Measurements from ENCODE around the gene CTRL.
"Not testable (repeated sequence)": the region's sequence is repeated elsewhere in the genome, so short reads cannot be mapped to it uniquely, and the experiment has no call there.

CTRL gene

GRCh38 chr16:67923414-67924116, 8.1 kb downstream of the CTRL start:
- DNase-seq (ENCODE audit: low read depth), result no peak

DNA sequence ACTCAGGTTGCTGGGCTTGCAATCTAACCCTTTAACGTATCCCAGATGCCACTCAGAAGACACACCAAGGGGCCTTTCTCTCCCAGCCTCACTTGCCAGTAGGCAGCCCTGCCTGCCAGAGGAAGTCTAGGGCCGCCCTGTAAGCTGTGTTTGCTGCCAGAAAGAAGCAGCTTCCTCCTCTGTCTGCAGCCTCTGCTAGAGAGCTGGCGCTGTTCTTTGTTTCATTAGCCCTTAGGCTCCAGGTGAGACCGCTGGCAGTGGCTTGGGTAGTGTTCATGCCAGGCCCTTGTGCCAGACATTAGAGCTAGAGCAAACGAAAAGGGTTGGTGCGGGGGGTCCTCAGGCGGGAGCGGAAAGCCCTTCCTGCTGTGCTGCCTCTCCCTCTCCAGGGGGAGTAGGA, 8.9 kb downstream of the CTRL start:
- DNase-seq (ENCODE audit: low read depth), result no peak

- no peak for DNase-seq (ENCODE audit: low read depth)
Observed at GRCh38 chr16:67922221-67922620, 9.4 kb downstream of the CTRL start.

GRCh38 chr16:67919622-67920221, 11.9 kb downstream of the CTRL start:
- DNase-seq (ENCODE audit: low read depth), result no peak

- DNase-seq (ENCODE audit: low read depth), result peak; percentile 43
Observed at GRCh38 chr16:67917852-67918236, 13.8 kb downstream of the CTRL start.

- no peak for DNase-seq (ENCODE audit: low read depth)
Observed at GRCh38 chr16:67917140-67917851, 14.4 kb downstream of the CTRL start.

DNA sequence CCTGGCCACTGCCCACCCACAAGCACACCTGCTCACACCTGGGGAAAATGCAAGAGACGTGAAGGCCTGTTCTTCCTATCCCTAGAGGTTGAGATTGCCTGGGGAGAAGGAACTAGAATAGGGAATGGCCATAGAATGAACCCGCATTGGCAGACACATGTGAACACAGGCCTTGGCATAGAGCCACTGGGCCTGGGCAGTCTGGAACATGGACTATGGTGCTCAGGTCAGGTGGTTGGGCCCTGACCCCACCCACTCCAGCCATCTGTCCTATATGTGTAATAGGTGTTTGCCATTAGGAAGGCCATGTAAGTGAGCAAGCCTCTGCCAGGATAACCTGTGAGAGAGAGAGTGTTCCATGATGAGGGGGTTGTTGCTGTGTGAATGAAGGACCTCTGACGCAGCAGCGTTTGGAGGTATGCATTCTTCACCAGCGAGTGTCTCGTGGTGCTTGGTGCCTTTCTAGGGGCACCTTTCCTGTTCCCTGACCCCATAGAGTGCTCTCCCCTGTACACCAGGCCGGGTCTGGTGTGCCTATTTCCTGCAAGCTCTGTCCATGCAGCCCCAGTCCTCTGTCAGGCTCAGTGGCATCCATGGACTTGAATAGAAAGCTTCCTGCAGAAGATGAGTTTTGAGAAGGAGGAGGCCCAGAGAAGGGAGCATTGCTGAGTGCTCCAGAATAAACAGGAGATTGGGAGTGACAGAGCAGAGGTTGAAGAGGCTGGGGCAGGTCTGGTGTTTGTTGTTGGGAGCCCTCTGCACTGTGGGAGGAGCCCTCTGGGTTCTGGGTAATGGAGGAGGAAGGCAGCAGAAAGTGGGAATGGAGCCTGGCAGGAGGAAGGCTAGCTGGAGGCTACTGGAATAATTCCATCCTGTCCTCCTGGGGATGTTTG, 15.6 kb downstream of the CTRL start:
- no peak for DNase-seq (ENCODE audit: low read depth)

- DNase-seq (ENCODE audit: low read depth), result not testable (repeated sequence)
Observed at GRCh38 chr16:67915496-67915769, 16.2 kb downstream of the CTRL start.

DNA sequence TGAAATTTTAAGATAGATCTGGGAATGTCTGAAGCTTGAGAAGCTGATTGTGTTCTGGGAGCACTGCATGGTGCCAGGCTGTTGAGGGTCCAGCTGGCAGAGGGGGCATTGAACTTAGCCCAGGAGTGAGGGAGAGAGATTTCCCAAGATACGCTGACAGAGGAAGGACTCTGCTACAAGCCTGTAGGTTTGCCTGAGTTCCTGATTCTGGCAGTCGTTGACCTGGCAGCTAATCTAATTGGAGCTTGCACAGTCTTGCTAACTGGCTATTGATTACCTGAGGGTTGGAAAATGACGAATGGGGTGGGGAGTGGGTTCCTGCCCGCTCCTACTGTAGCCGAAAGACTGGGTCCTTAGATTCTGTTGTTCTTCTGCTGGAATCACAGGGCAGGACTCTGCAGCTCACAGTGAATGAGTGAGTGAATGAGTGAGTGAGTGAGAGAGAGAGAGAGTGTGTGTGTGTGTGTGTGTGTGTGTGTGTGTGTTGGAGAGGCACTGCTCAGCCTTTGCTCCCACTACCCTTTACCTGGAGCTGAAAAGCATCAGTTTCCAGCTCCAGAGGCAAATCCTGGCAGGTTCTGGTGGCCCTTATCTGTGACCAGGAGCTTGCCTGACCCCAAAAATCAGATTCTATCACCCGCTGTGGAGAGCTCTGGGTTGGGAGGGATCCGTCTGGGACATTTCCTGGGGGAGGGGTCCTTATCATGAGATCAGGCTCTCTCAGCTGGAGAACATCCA, 16.7 kb downstream of the CTRL start:
- DNase-seq (ENCODE audit: low read depth), result no peak

DNA sequence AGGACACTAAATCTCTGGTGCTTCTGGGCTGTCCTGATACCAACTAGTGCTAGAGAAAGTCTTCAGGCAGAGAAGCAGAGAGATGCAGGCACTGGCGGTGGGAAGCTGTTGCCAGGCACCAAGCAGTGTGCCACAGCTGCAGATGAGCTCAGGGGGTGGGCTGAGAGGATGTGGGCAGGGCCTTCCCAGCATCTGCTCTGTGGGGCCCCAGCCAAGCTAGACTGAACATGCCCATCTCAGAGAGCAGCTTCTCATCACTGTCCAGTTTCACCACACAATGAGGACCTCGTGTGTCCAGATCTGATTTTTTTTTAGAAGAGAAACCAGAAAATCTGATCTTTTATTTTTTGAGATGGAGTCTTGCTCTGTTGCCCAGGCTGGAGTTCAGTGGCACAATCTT, 21.5 kb downstream of the CTRL start:
- DNase-seq (ENCODE audit: low read depth), result no peak

DNA sequence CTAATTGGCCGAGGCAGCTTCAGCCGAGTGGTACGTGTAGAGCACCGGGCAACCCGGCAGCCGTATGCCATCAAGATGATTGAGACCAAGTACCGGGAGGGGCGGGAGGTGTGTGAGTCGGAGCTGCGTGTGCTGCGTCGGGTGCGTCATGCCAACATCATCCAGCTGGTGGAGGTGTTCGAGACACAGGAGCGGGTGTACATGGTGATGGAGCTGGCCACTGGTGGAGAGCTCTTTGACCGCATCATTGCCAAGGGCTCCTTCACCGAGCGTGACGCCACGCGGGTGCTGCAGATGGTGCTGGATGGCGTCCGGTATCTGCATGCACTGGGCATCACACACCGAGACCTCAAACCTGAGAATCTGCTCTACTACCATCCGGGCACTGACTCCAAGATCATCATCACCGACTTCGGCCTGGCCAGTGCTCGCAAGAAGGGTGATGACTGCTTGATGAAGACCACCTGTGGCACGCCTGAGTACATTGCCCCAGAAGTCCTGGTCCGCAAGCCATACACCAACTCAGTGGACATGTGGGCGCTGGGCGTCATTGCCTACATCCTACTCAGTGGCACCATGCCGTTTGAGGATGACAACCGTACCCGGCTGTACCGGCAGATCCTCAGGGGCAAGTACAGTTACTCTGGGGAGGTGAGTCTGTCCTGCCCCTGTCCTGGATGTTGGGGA, 22.5 kb downstream of the CTRL start:
- no peak for DNase-seq (ENCODE audit: low read depth)

DNA sequence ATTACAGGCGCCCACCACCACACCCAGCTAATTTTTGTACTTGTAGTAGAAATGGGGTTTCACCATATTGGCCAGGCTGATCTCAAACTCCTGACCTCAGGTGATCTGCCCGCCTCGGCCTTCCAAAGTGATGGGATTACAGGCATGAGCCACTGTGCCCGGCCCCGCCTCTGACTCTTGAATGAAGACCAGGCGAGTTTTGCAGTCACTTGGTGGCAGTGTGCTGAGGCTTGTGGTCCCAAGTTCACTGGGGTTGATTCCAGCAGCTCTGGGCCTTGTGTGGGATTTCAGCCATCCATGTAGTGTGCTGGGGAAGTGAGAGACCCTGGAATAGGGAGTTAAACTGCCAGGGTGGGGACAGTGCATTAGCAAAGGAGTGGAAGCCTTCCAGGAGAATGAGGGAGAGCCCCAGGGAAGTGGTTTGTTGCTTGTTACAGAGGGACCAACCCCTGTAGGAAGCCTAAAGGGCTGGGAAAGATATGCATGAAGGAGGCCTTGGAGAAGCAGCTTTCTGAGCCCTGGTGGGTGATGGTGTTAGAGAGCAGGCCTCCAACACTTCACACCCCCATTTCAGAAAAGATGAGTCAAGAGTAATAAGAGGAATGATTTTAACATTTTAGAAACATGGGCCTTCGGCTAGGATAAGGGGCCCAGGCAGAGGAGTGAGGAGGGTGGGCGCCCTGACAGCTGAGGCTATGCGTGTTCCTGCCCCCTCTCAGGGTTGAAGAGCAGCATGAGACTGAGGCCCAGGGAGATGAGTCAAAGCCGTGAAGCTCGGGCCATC, 24.1 kb downstream of the CTRL start:
- no peak for DNase-seq (ENCODE audit: low read depth)

DNA sequence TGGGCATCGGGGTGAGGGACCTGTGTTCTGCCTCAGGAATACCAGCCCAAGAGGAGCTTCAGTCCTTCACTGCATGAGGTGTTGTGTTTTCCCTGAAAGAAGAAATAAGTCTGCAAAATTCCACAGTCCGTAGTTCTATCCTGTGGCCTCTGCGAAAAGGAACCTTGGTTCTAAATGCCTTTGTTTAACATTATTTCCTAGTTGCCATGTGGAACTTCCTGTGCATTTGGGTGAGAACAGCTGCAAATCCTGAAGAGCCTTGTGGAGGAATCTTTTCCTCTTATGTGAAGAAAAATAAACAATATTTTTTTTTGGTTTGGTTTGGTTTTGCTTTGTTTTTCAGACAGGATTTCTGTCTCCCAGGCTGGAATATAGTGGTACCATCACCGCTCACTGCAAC, 28.8 kb downstream of the CTRL start:
- no peak for DNase-seq (ENCODE audit: low read depth)

GRCh38 chr16:67901734-67902133, 29.9 kb downstream of the CTRL start:
- DNase-seq (ENCODE audit: low read depth), result no peak

GRCh38 chr16:67897231-67897630, 34.4 kb downstream of the CTRL start:
- no peak for DNase-seq (ENCODE audit: low read depth)

- no peak for DNase-seq (ENCODE audit: low read depth)
Observed at GRCh38 chr16:67893743-67894399, 37.8 kb downstream of the CTRL start.

DNA sequence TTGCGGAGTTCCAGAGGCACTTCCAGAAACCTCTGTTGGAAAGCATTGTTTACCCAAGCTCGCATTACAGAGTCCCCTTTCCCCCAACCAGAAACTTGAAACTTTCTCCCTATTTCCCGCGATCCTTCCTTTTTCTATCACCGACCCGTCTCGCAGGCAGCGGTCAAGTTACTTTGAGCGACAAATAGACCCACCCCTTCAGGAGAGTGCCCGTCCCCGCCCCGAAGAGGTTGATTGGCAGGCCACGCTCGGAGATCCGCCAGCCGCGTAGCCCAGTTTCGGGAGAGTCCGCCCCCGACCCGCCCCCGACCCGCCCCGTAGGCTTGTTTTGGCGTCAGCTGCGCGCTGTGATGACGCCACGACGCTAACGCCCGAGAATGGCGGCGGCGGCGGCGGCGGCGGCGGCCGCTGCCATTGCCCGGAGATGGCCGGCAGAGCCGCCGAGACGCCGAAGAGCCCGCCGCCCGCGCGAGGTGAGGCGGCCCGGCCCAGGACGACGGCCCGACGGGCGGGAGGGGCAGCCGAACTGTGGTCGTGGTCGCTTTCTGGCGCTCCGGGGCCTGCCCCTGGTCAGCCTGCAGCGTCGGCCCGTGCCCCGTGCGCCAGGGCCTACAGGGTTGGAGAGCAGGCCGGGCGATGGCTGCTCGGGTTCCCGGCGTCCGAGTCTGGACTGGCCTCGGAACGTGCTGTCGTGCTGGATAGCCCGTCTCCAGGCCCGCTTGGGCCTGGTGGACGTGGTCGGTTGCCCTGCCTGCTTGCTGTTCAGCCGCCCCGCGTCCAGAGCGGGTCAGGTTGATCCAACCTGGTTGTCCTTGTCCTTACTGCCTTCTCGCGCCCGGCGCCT, 38.5 kb downstream of the CTRL start, which contains the start of gene PSKH1:
PSKH1 (plus strand) TSS at position 356 of the 844 bp plus-strand sequence. CDS start 15,496 bp downstream, outside the sequence.
- DNase-seq (ENCODE audit: low read depth), result peak; percentile 90

GRCh38 chr16:67892375-67892774, 39.3 kb downstream of the CTRL start:
- DNase-seq (ENCODE audit: low read depth), result no peak

DNA sequence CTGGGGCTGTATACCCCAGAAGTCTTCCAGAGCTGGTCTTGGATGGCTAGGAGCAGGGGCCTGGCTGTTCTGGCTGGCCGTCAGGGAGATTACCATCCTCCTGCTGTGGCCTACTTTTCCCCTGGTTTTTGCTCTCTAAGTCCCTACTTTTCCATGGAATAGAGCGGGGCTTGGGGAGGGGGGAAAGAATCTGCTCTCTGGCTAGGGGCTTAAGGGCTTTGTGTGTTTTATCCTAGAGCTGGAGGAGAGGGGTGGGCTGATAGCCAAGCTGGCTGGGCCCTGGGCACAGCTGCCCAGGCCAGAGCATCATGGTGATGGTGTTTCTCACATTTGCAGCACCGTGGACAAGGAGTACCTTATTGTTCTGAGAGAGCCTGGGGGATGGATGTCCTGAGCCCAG, 43.3 kb downstream of the CTRL start:
- no peak for DNase-seq (ENCODE audit: low read depth)

Measured in stimulated activated CD4-positive, alpha-beta T cell treated with anti-CD3 and anti-CD28 coated beads, Interleukin-2, amount 100 ng/mL, for 4 hours (primary cell).